Measurements from ENCODE around the gene CYTH4.

The CYTH4 gene

GRCh38 chr22:37349043-37349814 lies 66.9 kb downstream of the CYTH4 start:
- no peak for DNase-seq

- no peak for DNase-seq
Observed at GRCh38 chr22:37351232-37351631, 68.9 kb downstream of the CYTH4 start.

- DNase-seq, result no peak
Observed at GRCh38 chr22:37352481-37352880, 70.2 kb downstream of the CYTH4 start.

GRCh38 chr22:37353839-37354238 lies 71.5 kb downstream of the CYTH4 start:
- peak; percentile 23 for DNase-seq

GRCh38 chr22:37354261-37354660 lies 72.0 kb downstream of the CYTH4 start:
- DNase-seq, result no peak

- DNase-seq, result no peak
Observed at GRCh38 chr22:37354670-37355069, 72.4 kb downstream of the CYTH4 start.

GRCh38 chr22:37355174-37355573 lies 72.9 kb downstream of the CYTH4 start:
- DNase-seq, result no peak

- no peak for DNase-seq
Observed at GRCh38 chr22:37356922-37357321, 74.6 kb downstream of the CYTH4 start.

- DNase-seq, result peak; percentile 40
Observed at GRCh38 chr22:37357446-37358075, 75.3 kb downstream of the CYTH4 start.

GRCh38 chr22:37358386-37358785 lies 76.1 kb downstream of the CYTH4 start:
- no peak for DNase-seq

- DNase-seq, result peak; percentile 22
Observed at GRCh38 chr22:37358917-37359316, 76.6 kb downstream of the CYTH4 start.

GRCh38 chr22:37362621-37363020 lies 80.3 kb downstream of the CYTH4 start:
- no peak for DNase-seq

- no peak for DNase-seq
Observed at GRCh38 chr22:37363261-37363992, 81.1 kb downstream of the CYTH4 start.

Data from fibroblast of skin of back (primary cell).